Measurements from ENCODE around the gene PCDHGB5.
A peak's percentile ranks its signal among the peaks of the same experiment; 100 is the strongest.
"Not testable (repeated sequence)": the region's sequence is repeated elsewhere in the genome, so short reads cannot be mapped to it uniquely, and the experiment has no call there.

The PCDHGB5 gene

DNA sequence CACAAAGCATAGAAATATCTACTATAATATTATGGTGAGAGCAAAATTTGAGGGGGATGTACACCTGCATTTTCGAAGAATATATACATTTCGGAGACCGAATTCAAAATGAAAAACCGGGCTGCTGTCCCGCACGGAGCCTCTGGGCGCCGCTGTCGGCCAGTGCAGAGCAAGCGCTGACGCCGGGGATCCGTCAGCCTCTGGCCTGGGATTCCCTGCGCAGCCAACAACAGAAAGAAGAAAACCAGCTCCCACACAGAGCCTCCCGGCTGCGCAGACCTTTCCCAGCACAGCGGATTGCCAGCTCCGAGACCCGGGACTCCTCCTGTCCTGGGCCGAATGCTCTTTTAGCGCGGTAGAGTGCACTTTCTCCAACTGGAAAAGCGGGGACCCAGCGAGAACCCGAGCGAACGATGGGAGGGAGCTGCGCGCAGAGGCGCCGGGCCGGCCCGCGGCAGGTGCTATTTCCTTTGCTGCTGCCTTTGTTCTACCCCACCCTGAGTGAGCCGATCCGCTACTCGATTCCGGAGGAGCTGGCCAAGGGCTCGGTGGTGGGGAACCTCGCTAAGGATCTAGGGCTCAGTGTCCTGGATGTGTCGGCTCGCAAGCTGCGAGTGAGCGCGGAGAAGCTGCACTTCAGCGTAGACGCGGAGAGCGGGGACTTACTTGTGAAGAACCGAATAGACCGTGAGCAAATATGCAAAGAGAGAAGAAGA, 10.2 kb downstream of the PCDHGB5 start, which contains the start of gene PCDHGB6:
Gene PCDHGB6, plus strand, starts transcription at position 232 of the 716 bp plus-strand sequence. Its CDS starts 182 bp downstream, at position 414.
- H3K4me3 ChIP-seq (ENCODE audit: low read length): peak within 1 kb of the TSS; percentile 48
- DNase-seq (ENCODE audit: low read depth, low spot score): not testable (repeated sequence)

DNA sequence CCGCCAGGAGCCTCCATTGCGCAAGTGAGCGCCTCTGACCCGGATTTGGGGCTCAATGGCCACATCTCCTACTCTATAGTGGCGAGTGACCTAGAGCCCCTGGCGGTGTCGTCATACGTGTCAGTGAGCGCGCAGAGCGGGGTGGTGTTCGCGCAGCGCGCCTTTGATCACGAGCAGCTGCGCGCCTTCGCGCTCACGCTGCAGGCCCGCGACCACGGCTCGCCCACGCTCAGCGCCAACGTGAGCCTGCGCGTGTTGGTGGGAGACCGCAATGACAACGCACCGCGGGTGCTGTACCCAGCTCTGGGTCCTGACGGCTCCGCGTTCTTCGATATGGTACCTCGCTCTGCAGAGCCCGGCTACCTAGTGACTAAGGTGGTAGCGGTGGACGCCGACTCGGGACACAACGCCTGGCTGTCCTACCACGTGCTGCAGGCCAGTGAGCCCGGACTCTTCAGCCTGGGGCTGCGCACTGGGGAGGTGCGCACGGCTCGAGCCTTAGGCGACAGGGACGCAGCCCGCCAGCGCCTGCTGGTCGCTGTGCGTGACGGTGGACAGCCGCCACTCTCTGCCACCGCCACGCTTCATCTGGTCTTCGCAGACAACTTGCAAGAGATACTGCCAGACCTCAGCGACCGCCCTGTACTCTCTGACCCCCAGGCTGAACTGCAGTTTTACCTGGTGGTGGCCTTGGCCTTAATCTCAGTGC, 12.0 kb downstream of the PCDHGB5 start:
- DNase-seq (ENCODE audit: low read depth, low spot score): no peak
- no peak overlapping the region for H3K4me3 ChIP-seq (ENCODE audit: low read length)

DNA sequence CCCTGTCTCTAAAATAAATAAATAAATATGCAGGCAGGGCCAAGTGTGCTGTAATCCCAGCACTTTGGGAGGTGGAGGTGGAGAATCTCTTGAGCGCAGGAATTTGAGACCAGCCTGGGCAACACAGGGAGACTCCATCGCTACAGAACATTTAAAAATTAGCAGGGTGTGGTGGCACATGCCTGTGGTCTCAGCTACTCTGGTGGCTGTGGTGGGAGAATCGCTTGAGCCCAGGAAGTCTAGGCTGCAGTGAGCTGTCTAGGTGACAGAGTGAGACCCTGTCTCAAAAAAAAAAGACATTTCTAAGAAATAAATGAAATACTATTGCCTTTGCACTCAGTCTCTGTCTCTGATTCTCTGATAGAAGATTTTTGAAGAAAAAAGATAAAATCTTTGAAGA, 13.8 kb downstream of the PCDHGB5 start:
- H3K4me3 ChIP-seq (ENCODE audit: low read length): no peak overlapping the region
- DNase-seq (ENCODE audit: low read depth, low spot score): no peak

DNA sequence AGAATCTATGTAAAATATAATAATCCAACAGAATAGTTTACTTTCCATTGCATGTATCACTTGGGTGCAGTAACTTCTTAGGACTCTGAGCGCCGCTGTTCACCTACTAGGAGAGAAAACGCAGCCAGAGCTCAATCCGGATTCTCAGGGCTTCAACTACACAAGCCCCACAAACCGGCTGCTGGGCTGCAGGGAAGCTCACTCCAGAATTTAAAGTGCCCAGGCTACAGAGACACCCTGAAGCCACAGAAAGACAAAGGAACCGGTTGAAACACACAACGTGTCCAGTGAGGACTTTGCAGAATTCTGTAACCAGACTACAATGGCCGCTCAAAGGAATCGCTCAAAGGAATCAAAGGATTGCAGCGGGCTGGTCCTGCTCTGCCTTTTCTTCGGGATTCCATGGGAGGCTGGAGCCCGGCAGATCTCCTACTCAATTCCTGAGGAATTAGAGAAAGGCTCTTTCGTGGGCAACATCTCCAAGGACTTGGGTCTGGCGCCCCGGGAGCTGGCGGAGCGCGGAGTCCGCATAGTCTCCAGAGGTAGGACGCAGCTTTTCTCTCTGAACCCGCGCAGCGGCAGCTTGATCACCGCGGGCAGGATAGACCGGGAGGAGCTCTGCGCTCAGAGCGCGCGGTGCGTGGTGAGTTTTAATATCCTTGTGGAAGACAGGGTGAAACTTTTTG, 15.2 kb downstream of the PCDHGB5 start, which contains the start of gene PCDHGA10:
Gene PCDHGA10, plus strand, starts transcription at position 134 of the 686 bp plus-strand sequence. Its CDS starts 189 bp downstream, at position 323.
- peak within 1 kb of the TSS; percentile 66 for H3K4me3 ChIP-seq (ENCODE audit: low read length)
- DNase-seq (ENCODE audit: low read depth, low spot score): peak; percentile 70

DNA sequence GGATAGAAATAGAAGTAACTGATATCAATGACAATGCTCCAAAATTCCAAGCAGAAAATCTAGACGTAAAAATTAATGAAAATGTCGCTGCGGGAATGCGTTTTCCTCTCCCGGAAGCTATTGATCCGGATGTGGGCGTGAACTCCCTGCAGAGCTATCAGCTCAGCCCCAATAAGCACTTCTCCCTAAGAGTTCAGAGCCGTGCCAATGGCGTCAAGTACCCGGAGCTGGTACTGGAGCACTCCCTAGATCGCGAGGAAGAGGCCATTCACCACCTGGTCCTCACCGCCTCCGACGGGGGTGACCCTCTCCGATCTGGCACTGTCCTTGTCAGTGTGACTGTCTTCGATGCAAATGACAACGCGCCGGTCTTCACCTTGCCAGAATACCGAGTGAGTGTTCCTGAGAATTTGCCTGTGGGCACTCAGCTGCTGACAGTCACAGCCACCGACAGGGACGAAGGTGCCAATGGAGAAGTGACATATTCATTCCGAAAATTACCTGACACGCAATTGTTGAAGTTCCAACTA, 15.9 kb downstream of the PCDHGB5 start:
- H3K4me3 ChIP-seq (ENCODE audit: low read length): peak overlapping the region; percentile 66
- no peak for DNase-seq (ENCODE audit: low read depth, low spot score)

DNA sequence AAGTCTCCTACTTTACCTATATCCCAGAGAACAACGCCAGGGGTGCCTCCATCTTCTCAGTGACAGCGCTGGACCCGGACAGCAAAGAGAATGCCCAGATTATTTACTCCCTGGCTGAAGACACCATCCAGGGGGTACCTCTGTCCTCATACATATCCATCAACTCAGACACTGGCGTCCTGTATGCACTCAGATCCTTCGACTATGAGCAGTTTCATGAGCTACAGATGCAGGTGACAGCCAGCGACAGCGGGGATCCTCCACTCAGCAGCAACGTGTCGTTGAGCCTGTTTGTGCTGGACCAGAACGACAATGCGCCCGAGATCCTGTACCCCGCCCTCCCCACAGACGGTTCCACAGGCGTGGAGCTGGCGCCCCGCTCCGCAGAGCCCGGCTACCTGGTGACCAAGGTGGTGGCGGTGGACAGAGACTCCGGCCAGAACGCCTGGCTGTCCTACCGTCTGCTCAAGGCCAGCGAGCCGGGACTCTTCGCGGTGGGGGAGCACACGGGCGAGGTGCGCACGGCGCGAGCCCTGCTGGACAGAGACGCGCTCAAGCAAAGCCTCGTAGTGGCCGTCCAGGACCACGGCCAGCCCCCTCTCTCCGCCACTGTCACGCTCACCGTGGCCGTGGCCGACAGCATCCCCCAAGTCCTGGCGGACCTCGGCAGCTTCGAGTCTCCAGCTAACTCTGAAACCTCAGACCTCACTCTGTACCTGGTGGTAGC, 17.0 kb downstream of the PCDHGB5 start:
- H3K4me3 ChIP-seq (ENCODE audit: low read length); DNase-seq (ENCODE audit: low read depth, low spot score): not testable (repeated sequence)

DNA sequence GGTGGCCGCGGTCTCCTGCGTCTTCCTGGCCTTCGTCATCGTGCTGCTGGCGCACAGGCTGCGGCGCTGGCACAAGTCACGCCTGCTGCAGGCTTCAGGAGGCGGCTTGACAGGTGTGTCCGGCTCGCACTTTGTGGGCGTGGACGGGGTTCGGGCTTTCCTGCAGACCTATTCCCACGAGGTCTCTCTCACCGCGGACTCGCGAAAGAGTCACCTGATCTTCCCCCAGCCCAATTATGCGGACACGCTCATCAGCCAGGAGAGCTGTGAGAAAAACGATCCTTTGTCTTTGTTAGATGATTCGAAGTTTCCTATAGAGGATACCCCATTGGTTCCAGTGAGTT, 17.5 kb downstream of the PCDHGB5 start:
- not testable (repeated sequence) for DNase-seq (ENCODE audit: low read depth, low spot score); H3K4me3 ChIP-seq (ENCODE audit: low read length)

DNA sequence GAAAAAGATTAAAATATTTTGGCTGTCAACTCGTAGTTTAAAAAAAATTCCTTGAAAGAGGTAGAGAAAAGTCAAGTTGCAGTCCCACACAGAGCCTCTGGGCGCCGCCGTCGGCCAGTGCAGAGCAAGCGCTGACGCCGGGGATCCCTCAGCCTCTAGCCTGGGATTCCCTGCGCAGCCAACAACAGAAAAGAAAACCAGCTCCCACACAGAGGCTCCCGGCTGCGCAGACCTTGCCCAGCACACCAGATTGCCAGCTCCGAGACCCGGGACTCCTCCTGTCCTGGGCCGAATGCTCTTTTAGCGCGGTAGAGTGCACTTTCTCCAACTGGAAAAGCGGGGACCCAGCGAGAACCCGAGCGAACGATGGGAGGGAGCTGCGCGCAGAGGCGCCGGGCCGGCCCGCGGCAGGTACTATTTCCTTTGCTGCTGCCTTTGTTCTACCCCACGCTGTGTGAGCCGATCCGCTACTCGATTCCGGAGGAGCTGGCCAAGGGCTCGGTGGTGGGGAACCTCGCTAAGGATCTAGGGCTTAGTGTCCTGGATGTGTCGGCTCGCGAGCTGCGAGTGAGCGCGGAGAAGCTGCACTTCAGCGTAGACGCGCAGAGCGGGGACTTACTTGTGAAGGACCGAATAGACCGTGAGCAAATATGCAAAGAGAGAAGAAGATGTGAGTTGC, 19.9 kb downstream of the PCDHGB5 start, which contains the start of gene PCDHGB7:
Gene PCDHGB7, plus strand, starts transcription at position 184 of the 679 bp plus-strand sequence. Its CDS starts 183 bp downstream, at position 367.
- peak; percentile 26 for DNase-seq (ENCODE audit: low read depth, low spot score)
- not testable (repeated sequence) for H3K4me3 ChIP-seq (ENCODE audit: low read length)

DNA sequence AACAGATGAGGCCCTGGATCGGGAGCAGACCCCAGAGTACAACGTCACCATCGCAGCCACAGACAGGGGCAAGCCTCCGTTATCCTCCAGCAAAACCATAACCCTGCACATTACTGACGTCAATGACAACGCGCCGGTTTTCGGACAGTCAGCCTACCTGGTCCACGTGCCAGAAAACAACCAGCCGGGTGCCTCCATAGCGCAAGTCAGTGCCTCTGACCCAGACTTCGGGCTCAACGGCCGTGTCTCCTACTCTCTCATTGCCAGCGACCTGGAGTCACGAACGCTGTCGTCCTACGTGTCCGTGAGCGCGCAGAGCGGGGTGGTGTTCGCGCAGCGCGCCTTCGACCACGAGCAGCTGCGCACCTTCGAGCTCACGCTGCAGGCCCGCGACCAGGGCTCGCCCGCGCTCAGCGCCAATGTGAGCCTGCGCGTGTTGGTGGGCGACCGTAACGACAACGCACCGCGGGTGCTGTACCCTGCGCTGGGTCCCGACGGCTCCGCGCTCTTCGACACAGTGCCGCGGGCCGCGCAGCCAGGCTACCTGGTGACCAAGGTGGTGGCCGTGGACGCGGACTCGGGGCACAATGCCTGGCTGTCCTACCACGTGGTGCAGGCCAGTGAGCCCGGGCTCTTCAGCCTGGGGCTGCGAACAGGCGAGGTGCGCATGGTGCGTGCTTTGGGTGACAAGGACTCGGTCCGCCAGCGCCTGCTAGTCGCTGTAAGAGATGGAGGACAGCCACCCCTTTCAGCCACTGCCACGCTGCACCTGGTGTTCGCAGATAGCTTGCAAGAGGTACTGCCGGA, 21.5 kb downstream of the PCDHGB5 start:
- no peak for DNase-seq (ENCODE audit: low read depth, low spot score)

DNA sequence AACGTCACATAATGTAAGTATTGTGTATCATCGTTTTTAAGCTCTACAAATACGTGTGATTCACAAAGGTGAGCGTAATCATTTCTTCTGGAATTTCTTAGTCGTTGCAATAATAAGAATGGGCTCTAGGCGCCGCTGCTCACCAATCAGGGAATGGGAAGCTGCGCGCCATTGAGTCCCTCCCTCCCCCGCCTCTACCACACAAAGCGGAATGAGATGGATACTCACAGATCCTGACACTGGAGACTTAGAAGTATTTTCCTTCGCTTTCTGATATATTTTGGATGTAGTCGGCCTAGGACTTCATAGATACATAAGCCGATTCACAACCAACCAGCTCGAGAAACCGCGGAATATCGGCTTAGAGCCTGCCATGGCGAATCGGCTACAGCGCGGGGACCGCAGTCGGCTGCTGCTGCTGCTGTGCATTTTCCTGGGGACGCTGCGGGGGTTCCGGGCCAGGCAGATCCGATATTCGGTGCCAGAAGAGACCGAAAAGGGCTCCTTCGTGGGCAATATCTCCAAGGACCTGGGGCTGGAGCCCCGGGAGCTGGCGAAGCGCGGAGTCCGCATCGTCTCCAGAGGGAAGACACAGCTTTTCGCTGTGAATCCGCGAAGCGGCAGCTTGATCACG, 23.2 kb downstream of the PCDHGB5 start, which contains the start of gene PCDHGA11:
Gene PCDHGA11, plus strand, starts transcription at position 197 of the 634 bp plus-strand sequence. Its CDS starts 177 bp downstream, at position 374.
- DNase-seq (ENCODE audit: low read depth, low spot score): peak; percentile 24
- H3K4me3 ChIP-seq (ENCODE audit: low read length): no peak within 1 kb of the TSS

More for the DNA sequence above, 21.5 kb downstream of the PCDHGB5 start:
- no peak overlapping the region for H3K4me3 ChIP-seq (ENCODE audit: low read length)

DNA sequence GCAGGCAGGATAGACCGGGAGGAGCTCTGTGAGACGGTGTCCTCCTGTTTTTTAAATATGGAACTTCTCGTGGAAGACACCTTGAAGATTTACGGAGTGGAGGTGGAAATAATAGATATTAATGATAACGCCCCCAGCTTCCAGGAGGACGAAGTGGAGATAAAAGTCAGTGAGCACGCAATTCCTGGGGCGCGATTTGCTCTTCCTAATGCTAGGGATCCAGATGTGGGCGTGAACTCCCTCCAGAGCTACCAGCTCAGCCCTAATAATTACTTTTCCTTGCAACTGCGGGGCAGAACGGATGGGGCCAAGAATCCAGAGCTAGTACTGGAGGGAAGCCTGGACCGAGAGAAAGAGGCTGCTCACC, 23.7 kb downstream of the PCDHGB5 start:
- H3K4me3 ChIP-seq (ENCODE audit: low read length): no peak overlapping the region

DNA sequence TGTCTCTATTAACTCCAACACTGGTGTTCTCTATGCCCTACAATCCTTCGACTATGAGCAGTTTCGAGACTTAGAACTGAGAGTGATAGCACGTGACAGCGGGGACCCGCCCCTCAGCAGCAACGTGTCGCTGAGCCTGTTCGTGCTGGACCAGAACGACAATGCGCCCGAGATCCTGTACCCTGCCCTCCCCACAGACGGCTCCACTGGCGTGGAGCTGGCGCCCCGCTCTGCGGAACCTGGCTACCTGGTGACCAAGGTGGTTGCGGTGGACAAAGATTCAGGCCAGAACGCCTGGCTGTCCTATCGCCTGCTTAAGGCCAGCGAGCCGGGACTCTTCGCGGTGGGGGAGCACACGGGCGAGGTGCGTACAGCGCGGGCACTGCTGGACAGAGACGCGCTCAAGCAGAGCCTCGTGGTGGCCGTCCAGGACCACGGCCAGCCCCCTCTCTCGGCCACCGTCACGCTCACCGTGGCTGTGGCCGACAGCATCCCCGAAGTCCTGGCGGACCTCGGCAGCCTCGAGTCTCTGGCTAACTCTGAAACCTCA, 25.1 kb downstream of the PCDHGB5 start:
- H3K4me3 ChIP-seq (ENCODE audit: low read length): no peak overlapping the region
- no peak for DNase-seq (ENCODE audit: low read depth, low spot score)

More for the DNA sequence above, 23.7 kb downstream of the PCDHGB5 start:
- DNase-seq (ENCODE audit: low read depth, low spot score): no peak

DNA sequence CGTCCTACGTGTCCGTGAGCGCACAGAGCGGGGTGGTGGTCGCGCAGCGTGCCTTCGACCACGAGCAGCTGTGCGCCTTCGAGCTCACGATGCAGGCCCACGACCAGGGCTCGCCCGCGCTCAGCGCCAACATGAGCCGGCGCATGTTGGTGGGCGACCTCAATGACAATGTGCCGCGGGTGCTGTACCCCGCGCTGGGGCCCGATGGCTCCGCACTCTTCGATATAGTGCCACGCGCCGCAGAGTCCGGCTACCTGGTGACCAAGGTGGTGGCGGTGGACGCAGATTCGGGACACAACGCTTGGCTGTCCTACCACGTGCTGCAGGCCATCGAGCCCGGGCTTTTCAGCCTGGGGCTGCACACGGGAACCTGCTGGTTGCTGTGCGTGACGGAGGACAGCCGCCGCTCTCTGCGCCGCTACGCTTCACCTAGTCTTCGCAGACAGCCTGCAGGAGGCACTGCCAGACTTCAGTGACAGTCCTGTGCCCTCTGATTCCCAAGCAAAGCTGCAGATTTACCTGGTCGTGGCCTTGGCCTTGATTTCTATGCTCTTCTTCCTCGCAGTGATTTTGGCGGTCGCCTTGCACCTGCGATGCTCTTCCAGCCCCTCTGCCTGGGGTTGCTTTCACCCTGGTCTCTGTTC, 30.2 kb downstream of the PCDHGB5 start:
- DNase-seq (ENCODE audit: low read depth, low spot score): no peak
- no peak overlapping the region for H3K4me3 ChIP-seq (ENCODE audit: low read length)

DNA sequence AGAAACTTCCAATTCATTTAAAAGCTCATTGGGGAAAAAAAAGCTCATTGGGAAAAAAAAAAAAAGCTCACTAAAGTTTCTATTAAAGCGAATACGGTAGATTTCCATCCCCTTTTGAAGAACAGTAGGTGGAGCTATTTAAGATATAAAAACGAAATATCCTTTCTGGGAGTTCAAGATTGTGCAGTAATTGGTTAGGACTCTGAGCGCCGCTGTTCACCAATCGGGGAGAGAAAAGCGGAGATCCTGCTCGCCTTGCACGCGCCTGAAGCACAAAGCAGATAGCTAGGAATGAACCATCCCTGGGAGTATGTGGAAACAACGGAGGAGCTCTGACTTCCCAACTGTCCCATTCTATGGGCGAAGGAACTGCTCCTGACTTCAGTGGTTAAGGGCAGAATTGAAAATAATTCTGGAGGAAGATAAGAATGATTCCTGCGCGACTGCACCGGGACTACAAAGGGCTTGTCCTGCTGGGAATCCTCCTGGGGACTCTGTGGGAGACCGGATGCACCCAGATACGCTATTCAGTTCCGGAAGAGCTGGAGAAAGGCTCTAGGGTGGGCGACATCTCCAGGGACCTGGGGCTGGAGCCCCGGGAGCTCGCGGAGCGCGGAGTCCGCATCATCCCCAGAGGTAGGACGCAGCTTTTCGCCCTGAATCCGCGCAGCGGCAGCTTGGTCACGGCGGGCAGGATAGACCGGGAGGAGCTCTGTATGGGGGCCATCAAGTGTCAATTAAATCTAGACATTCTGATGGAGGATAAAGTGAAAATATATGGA, 32.8 kb downstream of the PCDHGB5 start, which contains the start of gene PCDHGA12:
Gene PCDHGA12, plus strand, starts transcription at position 176 of the 782 bp plus-strand sequence. Its CDS starts 253 bp downstream, at position 429.
- no peak within 1 kb of the TSS for H3K4me3 ChIP-seq (ENCODE audit: low read length)
- no peak for DNase-seq (ENCODE audit: low read depth, low spot score)

DNA sequence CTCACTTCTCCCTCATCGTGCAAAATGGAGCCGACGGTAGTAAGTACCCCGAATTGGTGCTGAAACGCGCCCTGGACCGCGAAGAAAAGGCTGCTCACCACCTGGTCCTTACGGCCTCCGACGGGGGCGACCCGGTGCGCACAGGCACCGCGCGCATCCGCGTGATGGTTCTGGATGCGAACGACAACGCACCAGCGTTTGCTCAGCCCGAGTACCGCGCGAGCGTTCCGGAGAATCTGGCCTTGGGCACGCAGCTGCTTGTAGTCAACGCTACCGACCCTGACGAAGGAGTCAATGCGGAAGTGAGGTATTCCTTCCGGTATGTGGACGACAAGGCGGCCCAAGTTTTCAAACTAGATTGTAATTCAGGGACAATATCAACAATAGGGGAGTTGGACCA, 33.5 kb downstream of the PCDHGB5 start:
- no peak overlapping the region for H3K4me3 ChIP-seq (ENCODE audit: low read length)
- DNase-seq (ENCODE audit: low read depth, low spot score): no peak
